Memory B cell (primary cell): ENCODE measurements around the gene PRDM15.
A peak's percentile ranks its signal among the peaks of the same experiment; 100 is the strongest.

ENCODE experiments used
- ATAC-seq: fragments of 150-1000 bp; cut with Tn5 transposase; 2 replicates; pipeline ENCODE4 v1.10.0; 2021; ENCODE audit warnings: low read depth, mild to moderate bottlenecking, moderate library complexity
- DNase-seq, 2 donors: peaks; one replicate each; pipeline ENCODE4 v3.0.0; 2022; ENCODE audit warnings: low spot score in 2 of 2
- H3K27ac Mint-ChIP-seq: one replicate; pipeline ENCODE4 v1.8.0; 2022; ENCODE audit warnings: mild to moderate bottlenecking, moderate library complexity, mixed read lengths
- H3K27me3 Mint-ChIP-seq: one replicate; pipeline ENCODE4 v1.8.0; 2022; ENCODE audit warnings: mixed read lengths
- H3K36me3 Mint-ChIP-seq: one replicate; pipeline ENCODE4 v1.8.0; 2022; ENCODE audit warnings: mild to moderate bottlenecking, mixed read lengths
- H3K4me1 Mint-ChIP-seq: one replicate; pipeline ENCODE4 v1.8.0; 2022; ENCODE audit warnings: mixed read lengths
- H3K4me3 Mint-ChIP-seq: one replicate; pipeline ENCODE4 v1.8.0; 2022; ENCODE audit warnings: mild to moderate bottlenecking, moderate library complexity, mixed read lengths
- H3K9me3 Mint-ChIP-seq: one replicate; pipeline ENCODE4 v1.8.0; 2022; ENCODE audit warnings: mixed read lengths

The PRDM15 gene

GRCh38 chr21:41873005-41873404, 6.1 kb downstream of the PRDM15 start:
- H3K4me1 Mint-ChIP-seq: peaks cover 40% of the 10 kb centered on the region
- H3K36me3 Mint-ChIP-seq: peaks cover 4% of the 10 kb centered on the region
- no peak overlapping the region for H3K27ac Mint-ChIP-seq
- no peak overlapping the region for H3K4me3 Mint-ChIP-seq
- no peak for ATAC-seq
- no peaks in the 10 kb centered on the region for H3K27me3 Mint-ChIP-seq
- no peak for DNase-seq
- no peaks in the 10 kb centered on the region for H3K9me3 Mint-ChIP-seq

DNA sequence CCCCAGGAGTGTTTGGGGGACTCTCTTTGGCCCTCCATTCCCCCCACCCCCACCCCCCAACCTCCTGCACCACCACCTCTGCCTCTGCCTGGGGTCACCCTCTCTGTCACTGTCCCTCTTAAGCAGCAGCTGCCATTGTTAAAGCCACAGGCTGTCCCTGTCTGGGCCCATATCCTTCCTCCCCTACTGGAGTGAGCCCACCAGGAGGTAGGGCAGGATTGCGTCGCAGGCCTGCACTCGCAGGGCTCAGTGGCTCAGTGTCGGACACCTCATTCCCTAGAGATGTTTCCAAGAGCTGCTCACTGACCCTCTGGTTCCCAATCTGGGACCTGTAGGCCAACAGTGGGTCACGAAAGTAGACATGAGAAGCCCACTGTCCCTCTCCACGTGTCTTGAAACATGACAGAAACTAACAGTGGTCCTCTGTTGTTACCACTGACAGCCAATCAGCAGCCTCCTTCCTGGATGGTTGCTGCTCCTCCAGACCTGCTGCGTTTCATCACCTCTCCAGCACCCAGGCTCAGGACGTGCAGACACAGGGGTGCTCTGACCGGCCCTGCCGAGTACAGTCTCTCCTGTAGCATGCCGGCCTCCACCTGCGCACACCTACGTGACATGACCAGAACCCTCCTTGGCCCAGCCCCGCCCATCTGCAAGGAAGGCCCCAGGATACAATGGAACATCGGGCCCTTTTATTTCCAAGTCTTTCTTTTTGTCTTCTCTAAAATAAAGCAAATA, 7.7 kb downstream of the PRDM15 start:
- ATAC-seq (no peak), DNase-seq (no peak)
- Mint-ChIP-seq H3K36me3 (peaks cover 2% of the 10 kb centered on the region), H3K4me3 (no peak overlapping the region), H3K27ac (peak overlapping the region; percentile 43), H3K27me3 (no peaks in the 10 kb centered on the region), H3K4me1 (peaks cover 30% of the 10 kb centered on the region), H3K9me3 (no peaks in the 10 kb centered on the region)

DNA sequence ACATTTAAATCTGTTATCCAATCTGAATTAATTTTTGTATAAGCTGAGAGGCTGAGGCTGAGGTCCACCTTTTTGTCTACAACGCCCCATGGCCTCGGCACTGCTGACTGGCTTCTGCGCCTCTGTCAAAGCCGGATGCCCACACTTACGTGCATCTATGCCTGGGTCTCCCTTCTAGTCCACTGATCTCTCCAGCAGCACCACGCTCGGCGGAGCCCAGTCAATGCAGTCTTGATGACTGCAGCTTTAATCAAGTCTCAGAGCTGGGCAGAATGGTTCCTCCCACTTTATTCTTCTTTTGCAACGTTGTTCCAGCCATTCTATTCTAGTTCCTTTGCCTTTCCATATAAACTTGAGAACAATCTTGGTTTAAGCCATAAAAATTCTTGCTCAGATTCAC, 9.4 kb downstream of the PRDM15 start:
- ATAC-seq: no peak
- no peaks in the 10 kb centered on the region for H3K9me3 Mint-ChIP-seq
- peaks cover 2% of the 10 kb centered on the region for H3K36me3 Mint-ChIP-seq
- DNase-seq: no peak
- peak overlapping the region; percentile 13 for H3K4me3 Mint-ChIP-seq
- peaks cover 32% of the 10 kb centered on the region for H3K4me1 Mint-ChIP-seq
- peaks cover 5% of the 10 kb centered on the region for H3K27me3 Mint-ChIP-seq
- no peak overlapping the region for H3K27ac Mint-ChIP-seq

DNA sequence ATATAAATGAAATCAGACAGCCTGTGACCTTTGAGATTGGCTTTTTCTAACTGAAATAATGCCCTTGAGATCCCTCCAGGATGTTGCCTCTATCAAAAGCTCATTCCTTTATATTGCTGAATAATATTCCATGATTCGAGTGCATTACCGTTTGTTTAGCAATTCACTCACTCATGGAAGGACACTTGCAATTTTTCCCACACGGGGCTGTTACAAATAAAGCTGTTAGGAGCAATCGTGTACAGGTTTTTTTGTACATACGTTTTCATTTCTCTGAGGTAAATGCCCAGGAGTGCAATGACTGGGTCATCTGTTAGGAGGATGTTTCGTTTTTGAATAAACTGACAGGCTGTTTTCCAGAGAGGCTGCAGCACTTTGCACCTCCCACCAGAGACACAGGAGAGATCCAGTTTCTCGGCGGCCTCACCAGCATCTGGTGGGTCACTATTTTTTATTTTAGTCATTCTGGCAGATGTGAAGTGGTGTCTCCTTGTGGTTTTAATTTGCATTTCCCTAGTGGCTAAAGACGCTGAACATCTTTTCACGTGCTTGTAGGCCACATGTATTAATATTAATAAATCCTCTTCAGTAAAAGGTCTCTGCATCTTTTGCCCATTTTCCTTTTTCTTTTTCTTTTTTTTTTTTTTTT, 11.0 kb downstream of the PRDM15 start:
- Mint-ChIP-seq H3K4me1 (peaks cover 38% of the 10 kb centered on the region), H3K4me3 (peak overlapping the region; percentile 55), H3K9me3 (no peaks in the 10 kb centered on the region), H3K36me3 (no peaks in the 10 kb centered on the region), H3K27me3 (peaks cover 5% of the 10 kb centered on the region), H3K27ac (no peak overlapping the region)
- peak; percentile 84 for ATAC-seq
- peak in 1 of 2 donors; percentile 32 for DNase-seq

DNA sequence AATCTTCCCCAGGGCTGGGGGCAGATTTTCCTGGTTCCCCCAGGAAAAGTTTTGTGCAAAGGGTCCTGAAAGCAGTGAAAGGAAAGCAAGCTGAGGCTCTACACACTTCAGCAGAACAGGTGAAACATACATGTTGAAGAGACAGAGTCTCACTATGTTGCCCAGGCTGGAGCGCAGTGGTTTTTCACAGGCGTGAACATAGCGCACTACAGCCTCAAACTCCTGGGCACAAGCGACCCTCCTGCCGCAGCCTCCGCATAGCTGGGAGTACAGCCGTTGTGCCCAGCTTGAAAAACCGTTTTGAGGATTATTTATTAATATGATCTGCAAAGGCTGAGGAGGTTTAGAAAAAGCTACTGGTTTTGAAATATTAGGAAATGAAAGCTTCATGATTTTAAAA, 11.8 kb downstream of the PRDM15 start:
- no peak overlapping the region for H3K27ac Mint-ChIP-seq
- no peak overlapping the region for H3K4me3 Mint-ChIP-seq
- DNase-seq (no peak), ATAC-seq (no peak)
- no peaks in the 10 kb centered on the region for H3K36me3 Mint-ChIP-seq
- H3K9me3 Mint-ChIP-seq: no peaks in the 10 kb centered on the region
- H3K4me1 Mint-ChIP-seq: peaks cover 42% of the 10 kb centered on the region
- H3K27me3 Mint-ChIP-seq: peaks cover 5% of the 10 kb centered on the region

GRCh38 chr21:41866274-41866809, 12.8 kb downstream of the PRDM15 start:
- no peak overlapping the region for H3K27ac Mint-ChIP-seq

GRCh38 chr21:41865002-41865777, 14.0 kb downstream of the PRDM15 start:
- Mint-ChIP-seq H3K4me1 (peaks cover 43% of the 10 kb centered on the region), H3K27ac (peak overlapping the region; percentile 74)
- ATAC-seq: peak; percentile 40

More at GRCh38 chr21:41866274-41866809, 12.8 kb downstream of the PRDM15 start:
- DNase-seq (no peak), ATAC-seq (no peak)
- Mint-ChIP-seq H3K36me3 (no peaks in the 10 kb centered on the region), H3K4me1 (peaks cover 48% of the 10 kb centered on the region), H3K27me3 (peaks cover 5% of the 10 kb centered on the region), H3K9me3 (no peaks in the 10 kb centered on the region), H3K4me3 (no peak overlapping the region)

GRCh38 chr21:41864311-41865001, 14.7 kb downstream of the PRDM15 start:
- no peaks in the 10 kb centered on the region for H3K9me3 Mint-ChIP-seq
- H3K27ac Mint-ChIP-seq: no peak overlapping the region
- DNase-seq (no peak), ATAC-seq (no peak)
- H3K4me1 Mint-ChIP-seq: peaks cover 39% of the 10 kb centered on the region
- peaks cover 3% of the 10 kb centered on the region for H3K36me3 Mint-ChIP-seq
- H3K4me3 Mint-ChIP-seq: peak overlapping the region; percentile 81
- H3K27me3 Mint-ChIP-seq: peaks cover 5% of the 10 kb centered on the region

More at GRCh38 chr21:41865002-41865777, 14.0 kb downstream of the PRDM15 start:
- H3K36me3 Mint-ChIP-seq: no peaks in the 10 kb centered on the region
- no peaks in the 10 kb centered on the region for H3K9me3 Mint-ChIP-seq
- peak overlapping the region; percentile 81 for H3K4me3 Mint-ChIP-seq
- peaks cover 5% of the 10 kb centered on the region for H3K27me3 Mint-ChIP-seq
- no peak for DNase-seq

GRCh38 chr21:41863439-41863740, 15.8 kb downstream of the PRDM15 start:
- H3K36me3 Mint-ChIP-seq: peaks cover 4% of the 10 kb centered on the region
- peaks cover 32% of the 10 kb centered on the region for H3K4me1 Mint-ChIP-seq
- H3K9me3 Mint-ChIP-seq: no peaks in the 10 kb centered on the region
- peaks cover 5% of the 10 kb centered on the region for H3K27me3 Mint-ChIP-seq
- DNase-seq (no peak), ATAC-seq (peak; percentile 13)
- H3K27ac Mint-ChIP-seq: peak overlapping the region; percentile 37
- peak overlapping the region; percentile 55 for H3K4me3 Mint-ChIP-seq

- Mint-ChIP-seq H3K4me3 (peak overlapping the region; percentile 30), H3K27me3 (peaks cover 5% of the 10 kb centered on the region), H3K27ac (no peak overlapping the region), H3K4me1 (peaks cover 32% of the 10 kb centered on the region), H3K9me3 (no peaks in the 10 kb centered on the region), H3K36me3 (peaks cover 8% of the 10 kb centered on the region)
- no peak for ATAC-seq
- DNase-seq: no peak
Measured at GRCh38 chr21:41861987-41862386, 17.2 kb downstream of the PRDM15 start.

DNA sequence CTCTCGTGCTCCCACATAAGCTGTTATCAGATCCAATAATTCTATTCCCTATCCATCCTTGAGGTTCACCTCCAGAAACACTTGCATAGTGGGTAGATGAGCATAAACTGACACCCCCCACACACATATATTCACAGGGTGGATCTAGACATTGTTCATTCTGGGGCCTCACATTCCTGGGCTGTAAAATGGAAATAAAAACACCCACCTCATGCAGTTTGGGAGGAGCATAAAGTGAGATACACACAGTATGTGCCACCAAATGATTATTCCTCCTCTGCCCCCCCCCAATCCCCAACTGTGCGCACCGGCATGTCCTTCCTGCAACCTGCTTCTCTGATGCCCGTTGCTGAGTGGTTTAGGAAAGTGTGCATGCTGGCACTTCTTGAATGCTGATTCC, 17.9 kb downstream of the PRDM15 start:
- no peak for DNase-seq
- no peak overlapping the region for H3K27ac Mint-ChIP-seq
- no peak for ATAC-seq
- H3K36me3 Mint-ChIP-seq: peaks cover 13% of the 10 kb centered on the region
- H3K27me3 Mint-ChIP-seq: peaks cover 5% of the 10 kb centered on the region
- no peaks in the 10 kb centered on the region for H3K9me3 Mint-ChIP-seq
- peak overlapping the region; percentile 22 for H3K4me3 Mint-ChIP-seq
- peaks cover 29% of the 10 kb centered on the region for H3K4me1 Mint-ChIP-seq

DNA sequence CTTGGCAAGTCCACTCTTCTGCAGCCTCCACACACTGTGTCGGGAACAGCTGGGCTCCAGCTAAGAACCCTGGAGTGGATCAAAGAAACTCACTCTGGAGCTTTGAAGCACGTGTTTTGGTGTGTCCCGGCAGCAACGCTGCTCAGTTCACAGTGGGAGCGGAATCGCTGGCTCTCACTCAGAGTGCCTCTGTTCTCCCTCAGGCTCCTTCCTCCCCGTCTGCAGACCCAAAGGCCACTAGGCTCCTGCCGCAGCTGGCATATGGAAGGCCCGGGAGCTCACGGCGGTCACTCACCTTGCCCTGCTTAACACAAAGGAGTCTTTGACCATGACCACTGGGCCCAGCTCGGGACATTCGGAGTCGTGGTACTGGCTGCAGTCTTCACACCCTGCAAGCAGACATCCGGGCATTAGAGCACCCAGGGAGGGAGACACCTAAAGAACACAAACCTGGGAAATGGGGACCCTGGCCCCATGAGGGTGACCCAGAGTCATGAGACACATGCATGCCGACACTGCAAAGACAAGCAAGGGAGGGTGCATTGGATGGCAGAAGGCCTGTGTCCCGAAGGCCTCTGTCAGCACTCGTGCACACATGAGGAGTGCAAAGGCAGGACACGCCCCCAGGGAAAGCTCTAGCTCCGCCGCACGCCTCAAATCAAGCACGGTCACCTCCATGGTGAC, 19.7 kb downstream of the PRDM15 start:
- Mint-ChIP-seq H3K4me1 (peaks cover 18% of the 10 kb centered on the region), H3K27me3 (no peaks in the 10 kb centered on the region), H3K9me3 (peaks cover 1% of the 10 kb centered on the region), H3K27ac (no peak overlapping the region), H3K36me3 (peaks cover 19% of the 10 kb centered on the region), H3K4me3 (no peak overlapping the region)
- ATAC-seq (no peak), DNase-seq (no peak)
